GM12891 (cell line): ENCODE results near the gene PDP2.
A peak's percentile ranks its signal among the peaks of the same experiment; 100 is the strongest.
"Not testable (repeated sequence)": the region's sequence is repeated elsewhere in the genome, so short reads cannot be mapped to it uniquely, and the experiment has no call there.

Experiments used
- DNase-seq: peaks from one replicate; pipeline ENCODE4 v3.0.0; 2011; ENCODE audit warnings: low spot score; ENCODE audit not compliant: insufficient read length
- FAIRE-seq: peaks from 2 replicates; lab custom pipeline; 2011; peaks lifted over from hg19 to GRCh38; lab: Jason Lieb, UNC
- PAX5 ChIP-seq: IDR thresholded peaks from 2 replicates; pipeline ENCODE4 v1.6.1; 2011; ENCODE audit warnings: low read length, moderate library complexity, mild to moderate bottlenecking; ENCODE audit not compliant: insufficient read depth, severe bottlenecking
- POLR2A ChIP-seq: IDR thresholded peaks from 2 replicates; pipeline ENCODE4 v1.6.1; 2011; ENCODE audit warnings: low read depth, low read length, control low read depth
- POLR2AphosphoS5 ChIP-seq: IDR thresholded peaks from 2 replicates; pipeline ENCODE4 v1.6.1; 2011; ENCODE audit warnings: low read depth, low read length, control low read depth
- POU2F2 ChIP-seq: IDR thresholded peaks from 2 replicates; pipeline ENCODE4 v1.6.1; 2011; ENCODE audit warnings: low read depth, mild to moderate bottlenecking, control low read depth, low read length, moderate library complexity
- SPI1 ChIP-seq: IDR thresholded peaks from 2 replicates; pipeline ENCODE4 v1.6.1; 2011; ENCODE audit warnings: low read depth, low read length, control low read depth
- TAF1 ChIP-seq: IDR thresholded peaks from 2 replicates; pipeline ENCODE4 v1.6.1; 2011; ENCODE audit warnings: low read depth, low read length, control low read depth

The PDP2 gene

DNA sequence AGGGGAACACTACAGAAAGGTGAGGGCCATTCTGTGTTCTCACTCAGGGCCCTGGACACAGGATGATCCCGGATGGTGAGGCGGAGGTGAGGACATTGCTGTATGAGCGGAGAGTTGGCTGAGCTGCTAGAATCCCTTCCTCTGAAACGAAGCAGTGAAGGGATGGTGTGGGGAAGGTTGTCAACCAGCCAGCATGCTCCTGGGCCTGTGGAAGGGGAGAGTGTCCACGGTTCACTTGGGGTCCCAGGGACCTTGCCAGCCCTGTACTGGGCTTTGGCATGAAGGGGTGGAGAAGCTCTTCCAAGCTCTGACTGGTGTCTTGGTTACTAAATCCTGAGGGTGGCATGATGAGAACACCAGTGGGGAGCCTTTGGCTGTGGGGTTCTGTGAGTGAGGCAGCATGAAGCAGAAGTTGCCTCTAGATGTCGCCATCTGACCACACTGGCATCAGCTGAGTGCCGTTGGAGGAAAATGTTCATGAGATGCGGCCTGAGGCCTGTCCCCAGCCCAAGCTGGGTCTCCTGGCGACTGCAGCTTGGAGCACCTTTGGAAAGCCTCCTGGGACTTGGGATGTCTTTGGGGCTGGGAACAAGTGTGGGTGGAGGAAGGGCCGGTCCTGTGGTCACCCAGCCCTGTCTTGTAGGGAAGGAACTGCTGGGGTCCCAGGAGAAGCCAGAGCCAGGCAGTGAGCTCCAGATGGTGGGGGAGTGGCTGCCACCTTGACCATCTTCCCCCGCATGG lies 14.8 kb downstream of the PDP2 start:
- TF ChIP-seq SPI1 = no peak
- TF ChIP-seq PAX5 = no peak
- no peak for TF ChIP-seq POLR2A
- no peak for TF ChIP-seq POLR2AphosphoS5
- TF ChIP-seq TAF1 = no peak
- 0 out of 2 replicates have a peak, but pooled peaks have one; percentile 15 for TF ChIP-seq POU2F2
- DNase-seq (peak; percentile 54), FAIRE-seq (peak; percentile 92)

DNA sequence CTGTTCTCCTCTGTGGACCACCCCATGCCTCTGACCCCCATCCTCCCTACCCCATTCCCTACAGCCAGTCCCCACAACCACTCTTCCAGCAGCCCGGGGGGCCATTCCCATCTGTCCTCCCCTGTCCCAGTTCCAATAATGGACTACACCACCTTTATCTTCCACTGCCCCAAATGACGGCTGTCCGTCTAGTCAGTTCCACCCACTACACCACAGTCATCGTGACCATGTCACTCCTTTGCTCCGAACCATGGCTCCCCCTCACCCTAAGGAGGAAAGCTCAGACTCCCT lies 15.3 kb downstream of the PDP2 start:
- TF ChIP-seq PAX5 (no peak), POU2F2 (no peak), SPI1 (no peak), POLR2A (no peak), TAF1 (no peak), POLR2AphosphoS5 (no peak)
- no peak for DNase-seq
- FAIRE-seq = peak; percentile 26

DNA sequence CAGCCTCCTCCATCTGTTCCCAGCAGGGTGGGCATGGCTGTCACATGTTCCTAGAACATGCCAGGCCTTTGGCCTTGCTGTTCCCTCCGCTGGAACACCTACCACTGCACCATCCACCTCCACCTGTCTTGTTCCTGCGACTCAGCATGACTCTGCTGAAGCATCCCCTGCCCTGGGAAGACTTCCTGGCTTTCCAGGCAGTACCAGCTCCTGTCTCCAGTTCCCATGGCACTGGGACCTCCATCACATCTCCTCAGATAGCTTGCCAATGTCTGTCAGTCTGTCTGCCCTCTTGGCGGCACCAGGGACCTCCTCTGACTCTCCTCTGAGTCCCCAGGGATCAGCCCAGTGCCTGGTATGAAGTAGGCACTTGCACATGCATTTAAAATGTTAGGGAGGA lies 15.7 kb downstream of the PDP2 start:
- FAIRE-seq = no peak
- no peak for TF ChIP-seq POLR2AphosphoS5
- TF ChIP-seq PAX5 = no peak
- TF ChIP-seq SPI1 = no peak
- TF ChIP-seq TAF1 = no peak
- no peak for TF ChIP-seq POLR2A
- peak; percentile 1 for DNase-seq

DNA sequence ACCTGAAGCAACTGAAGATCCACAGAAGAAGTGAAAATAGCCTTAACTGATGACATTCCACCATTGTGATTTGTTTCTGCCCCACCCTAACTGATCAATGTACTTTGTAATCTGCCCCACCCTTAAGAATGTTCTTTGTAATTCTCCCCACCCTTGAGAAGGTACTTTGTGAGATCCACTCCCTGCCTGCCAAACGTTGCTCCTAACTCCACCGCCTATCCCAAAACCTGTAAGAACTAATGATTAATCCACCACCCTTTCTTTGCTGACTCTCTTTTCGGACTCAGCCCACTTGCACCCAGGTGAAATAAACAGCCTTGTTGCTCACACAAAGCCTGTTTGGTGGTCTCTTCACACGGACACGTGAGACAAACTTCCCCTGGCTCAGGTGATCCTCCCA lies 16.4 kb downstream of the PDP2 start:
- FAIRE-seq, DNase-seq: not testable (repeated sequence)

DNA sequence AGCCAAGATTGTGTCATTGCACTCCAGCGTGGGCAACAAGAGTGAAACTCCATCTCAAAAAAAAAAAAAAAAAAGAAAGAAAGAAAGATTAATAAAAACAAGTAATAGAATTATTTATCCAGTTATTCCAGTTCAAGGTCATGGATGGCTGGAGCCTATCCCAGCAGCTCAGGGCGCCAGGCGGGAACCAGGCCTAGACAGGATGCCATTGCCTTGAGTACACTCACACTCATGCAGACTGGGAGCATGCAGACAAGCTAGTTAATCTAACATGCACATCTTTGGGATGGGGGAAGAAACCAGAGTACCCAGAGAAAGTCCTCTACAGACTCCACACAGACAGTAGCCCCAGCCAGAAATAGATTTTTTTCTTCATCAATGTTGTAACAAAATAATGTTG lies 17.9 kb downstream of the PDP2 start:
- no peak for FAIRE-seq
- no peak for TF ChIP-seq POLR2A
- TF ChIP-seq PAX5 = no peak
- TF ChIP-seq POLR2AphosphoS5 = no peak
- no peak for TF ChIP-seq SPI1
- no peak for TF ChIP-seq TAF1
- no peak for TF ChIP-seq POU2F2
- no peak for DNase-seq

DNA sequence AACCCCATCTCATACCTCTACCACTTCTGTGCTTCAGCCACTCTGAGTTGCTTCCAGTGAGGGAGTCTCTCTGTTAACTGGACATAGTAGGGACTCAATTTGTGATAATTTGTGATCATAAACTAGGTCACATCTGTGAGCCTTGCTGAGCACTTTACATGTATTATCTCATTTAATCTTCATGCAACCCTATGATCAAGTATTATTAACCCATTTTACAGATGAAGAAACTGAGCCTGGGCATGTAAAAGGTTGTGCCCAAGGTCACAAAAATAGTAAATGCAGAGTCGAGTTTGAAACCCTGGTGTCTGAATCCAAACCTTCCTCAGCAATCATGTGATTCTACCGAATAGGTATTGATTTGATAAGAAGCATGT lies 18.6 kb downstream of the PDP2 start:
- FAIRE-seq = no peak
- TF ChIP-seq PAX5 (no peak), POLR2AphosphoS5 (no peak), SPI1 (no peak), POLR2A (no peak), TAF1 (no peak), POU2F2 (no peak)
- no peak for DNase-seq

DNA sequence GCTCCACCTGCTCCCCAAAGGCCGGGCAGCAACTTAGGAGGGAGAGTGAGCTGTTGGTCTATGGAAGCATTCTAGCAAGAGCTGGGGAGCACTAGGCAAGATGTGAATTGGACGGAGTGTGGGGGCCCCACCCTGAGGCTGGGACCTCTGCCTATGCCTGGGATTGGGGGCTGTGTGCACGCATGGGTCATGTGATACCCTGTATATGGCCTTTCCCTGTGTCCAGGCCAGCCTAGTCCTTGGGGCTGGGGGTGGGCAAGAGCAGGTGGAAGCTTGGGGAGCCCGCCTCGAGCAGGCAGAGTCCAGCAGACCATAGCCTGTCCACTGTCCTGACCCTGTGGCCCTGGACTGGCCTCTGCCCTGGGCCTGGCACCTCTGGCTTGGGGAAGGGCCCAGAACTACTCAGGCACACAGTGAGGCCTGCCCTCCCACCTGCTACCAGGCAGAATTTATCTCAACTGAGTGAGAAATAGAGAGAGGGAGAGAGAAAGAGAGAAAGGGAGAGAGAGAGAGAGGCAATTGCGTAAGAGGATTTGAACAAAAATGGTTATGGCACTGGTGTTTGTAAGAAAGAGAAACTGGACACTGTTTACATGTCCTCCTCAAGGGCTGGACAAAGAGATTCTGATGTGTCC lies 19.1 kb downstream of the PDP2 start:
- DNase-seq = no peak
- FAIRE-seq = no peak
- no peak for TF ChIP-seq POLR2AphosphoS5
- TF ChIP-seq TAF1 = no peak
- no peak for TF ChIP-seq POLR2A
- TF ChIP-seq POU2F2 = no peak
- TF ChIP-seq PAX5 = no peak

DNA sequence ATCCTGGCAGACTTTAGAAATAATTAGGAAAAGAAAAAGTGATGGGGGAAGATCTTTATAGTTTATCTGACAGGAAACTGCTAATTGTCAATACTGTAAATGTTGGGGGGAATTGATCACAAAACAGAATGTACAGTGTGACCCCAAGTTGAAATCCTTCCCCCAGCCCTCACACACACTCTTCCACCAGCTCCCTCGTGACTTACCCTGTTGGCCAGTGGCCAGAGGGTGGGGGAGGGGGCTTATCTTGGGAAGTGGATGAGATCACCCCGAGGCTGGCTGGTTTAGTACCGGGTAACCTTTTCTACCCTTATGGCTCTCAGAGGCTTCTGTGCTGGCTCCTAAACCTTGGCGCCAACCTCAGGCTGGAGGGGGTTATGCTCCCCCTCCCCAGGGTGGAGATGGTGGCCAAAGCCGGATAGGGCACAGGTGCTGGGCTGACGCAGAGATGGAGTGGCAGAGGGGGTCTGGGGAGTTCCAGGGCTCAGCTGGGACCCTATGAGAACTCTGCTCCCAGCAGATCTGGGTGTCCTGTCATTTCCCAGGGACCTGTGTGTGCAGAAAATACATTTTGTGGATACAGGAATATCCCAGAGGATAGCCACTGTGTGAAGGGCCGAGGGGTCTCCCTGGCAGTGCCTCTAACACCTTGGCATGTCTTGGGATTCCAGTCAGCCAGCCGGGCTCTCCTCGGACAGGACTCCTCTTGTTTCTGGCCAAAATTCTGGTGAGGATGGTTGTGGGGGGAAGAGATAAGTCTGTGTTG lies 19.8 kb downstream of the PDP2 start:
- TF ChIP-seq POLR2AphosphoS5 = no peak
- no peak for TF ChIP-seq POU2F2
- TF ChIP-seq POLR2A = no peak
- TF ChIP-seq TAF1 = no peak
- TF ChIP-seq SPI1 = no peak
- no peak for TF ChIP-seq PAX5
- peak; percentile 0 for DNase-seq
- FAIRE-seq = no peak

DNA sequence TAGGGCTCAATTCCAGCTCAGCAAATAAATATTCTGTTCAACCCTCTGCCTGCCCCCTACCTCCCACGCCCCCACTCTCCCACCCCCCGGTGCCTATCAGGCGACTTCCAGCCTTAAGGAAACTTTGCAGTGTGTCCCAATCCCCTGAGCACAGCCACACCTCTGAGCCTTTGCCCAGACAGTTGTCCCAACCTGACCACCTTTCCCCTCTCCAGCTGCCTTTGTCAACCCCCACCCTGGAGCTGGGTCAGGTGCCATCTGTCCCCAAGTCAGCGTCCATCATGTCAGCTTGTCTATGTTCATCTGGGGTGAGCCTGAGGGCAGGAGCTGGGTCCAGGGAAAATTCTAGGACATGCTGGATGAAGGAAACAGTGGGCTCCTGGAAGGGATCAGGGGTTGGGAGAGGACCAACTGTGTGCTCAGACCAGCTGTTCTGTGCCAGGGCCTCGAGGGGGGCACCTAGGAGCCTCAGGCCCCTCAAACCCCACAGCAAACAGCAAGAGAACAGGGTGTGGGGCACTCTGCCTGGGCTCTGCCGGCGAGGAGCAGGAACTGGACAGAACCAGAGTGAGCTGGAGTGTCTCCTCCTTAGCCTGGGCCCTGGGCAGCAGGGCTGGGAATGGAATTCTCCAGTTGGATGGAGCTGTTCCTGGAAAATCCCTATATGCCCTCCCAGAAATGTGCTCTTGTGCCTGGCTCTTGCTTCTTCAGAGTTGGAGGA lies 20.6 kb downstream of the PDP2 start:
- FAIRE-seq = no peak
- no peak for DNase-seq
- TF ChIP-seq POLR2A (no peak), PAX5 (no peak), SPI1 (no peak), TAF1 (no peak), POLR2AphosphoS5 (no peak), POU2F2 (no peak)
